Mesendoderm (in vitro differentiated cells): ENCODE data around the gene CLK4.

Experiments
- DNase-seq: peaks from one replicate; pipeline ENCODE4 v3.0.0; 2013
- H2AK5ac ChIP-seq: 2 replicates; pipeline ENCODE4 v1.6.1; 2013; ENCODE audit warnings: low read length, inconsistent platforms
- H2BK120ac ChIP-seq: 2 replicates; pipeline ENCODE4 v1.6.1; 2013; ENCODE audit warnings: low read depth, mild to moderate bottlenecking, low read length, moderate library complexity, mixed read lengths
- H2BK15ac ChIP-seq: replicated peaks from 2 replicates; pipeline ENCODE4 v1.6.1; 2013; ENCODE audit warnings: low read depth, mild to moderate bottlenecking, moderate library complexity
- H2BK5ac ChIP-seq: 2 replicates; pipeline ENCODE4 v1.6.1; 2013; ENCODE audit warnings: low read length, inconsistent platforms
- H3K18ac ChIP-seq: 2 replicates; pipeline ENCODE4 v1.6.1; 2013; ENCODE audit warnings: mild to moderate bottlenecking, low read length, mixed read lengths
- H3K23ac ChIP-seq: one replicate; pipeline ENCODE4 v1.6.1; 2013; ENCODE audit warnings: low read length
- H3K27ac ChIP-seq: 2 replicates; pipeline ENCODE4 v1.5.1; 2013; ENCODE audit warnings: low read depth, mild to moderate bottlenecking, inconsistent platforms, low read length, moderate library complexity
- H3K27me3 ChIP-seq: 2 replicates; pipeline ENCODE4 v1.6.1; 2013; ENCODE audit warnings: low read length, control low read depth, mild to moderate bottlenecking, inconsistent platforms; ENCODE audit not compliant: insufficient read depth, poor library complexity
- H3K36me3 ChIP-seq: 2 replicates; pipeline ENCODE4 v1.6.1; 2013; ENCODE audit warnings: low read length, inconsistent platforms; ENCODE audit not compliant: control insufficient read depth, insufficient read depth
- H3K4ac ChIP-seq: one replicate; pipeline ENCODE4 v1.6.1; 2013; ENCODE audit warnings: low read depth, mild to moderate bottlenecking, low read length, moderate library complexity
- H3K4me1 ChIP-seq: 2 replicates; pipeline ENCODE4 v1.6.1; 2013; ENCODE audit warnings: low read depth, low read length, inconsistent platforms; ENCODE audit not compliant: control insufficient read depth
- H3K4me2 ChIP-seq: 2 replicates; pipeline ENCODE4 v1.6.1; 2013; ENCODE audit warnings: low read length
- H3K4me3 ChIP-seq: 2 replicates; pipeline ENCODE4 v1.5.1; 2013; ENCODE audit warnings: mild to moderate bottlenecking, low read length
- H3K56ac ChIP-seq: one replicate; pipeline ENCODE4 v1.6.1; 2013; ENCODE audit warnings: low read length
- H3K79me1 ChIP-seq: 2 replicates; pipeline ENCODE4 v1.6.1; 2013; ENCODE audit warnings: low read length, inconsistent platforms
- H3K79me2 ChIP-seq: 2 replicates; pipeline ENCODE4 v1.6.1; 2013; ENCODE audit warnings: mild to moderate bottlenecking, low read length; ENCODE audit not compliant: control insufficient read depth, insufficient read depth
- H3K9ac ChIP-seq: 2 replicates; pipeline ENCODE4 v1.6.1; 2013; ENCODE audit warnings: low read length, inconsistent platforms
- H4K5ac ChIP-seq: one replicate; pipeline ENCODE4 v1.6.1; 2013; ENCODE audit warnings: low read length
- H4K8ac ChIP-seq: one replicate; pipeline ENCODE4 v1.6.1; 2013; ENCODE audit warnings: low read depth, mild to moderate bottlenecking, control low read depth, low read length, moderate library complexity
- WGBS: extraction: QIAGEN DNeasy Blood & Tissue Kit; methylation state at CpG from one replicate; pipeline ENCODE4 v1.1.7; 2013; ENCODE audit warnings: low lambda C conversion rate, missing lambda C conversion rate; ENCODE audit not compliant: insufficient coverage; ENCODE audit errors: extremely low coverage; 5-methylcytosine and 5-hydroxymethylcytosine counted together

The CLK4 gene

GRCh38 chr5:178576591-178577351, 50.1 kb downstream of the CLK4 start:
- Histone ChIP-seq H3K4me1 (peaks cover 5% of the 10 kb centered on the region), H3K79me1 (peaks cover 5% of the 10 kb centered on the region), H3K56ac (peak overlapping the region; percentile 81), H2BK5ac (peak overlapping the region; percentile 45), H3K9ac (peak overlapping the region; percentile 66), H2BK15ac (no peak overlapping the region), H3K27ac (no peak overlapping the region), H3K4ac (peak overlapping the region; percentile 73), H3K27me3 (no peaks in the 10 kb centered on the region), H3K36me3 (no peaks in the 10 kb centered on the region), H3K4me3 (peak overlapping the region; percentile 22), H3K18ac (peak overlapping the region; percentile 94), H2BK120ac (peak overlapping the region; percentile 3), H4K5ac (no peak overlapping the region), H4K8ac (peak overlapping the region; percentile 14), H3K23ac (no peak overlapping the region), H3K4me2 (peak overlapping the region; percentile 14), H2AK5ac (no peak overlapping the region), H3K79me2 (peaks cover 2% of the 10 kb centered on the region)
- DNase-seq, result peak; percentile 59
- WGBS, result no CpG with 5 or more reads among the region's 92 CpGs

GRCh38 chr5:178573216-178573615, 53.6 kb downstream of the CLK4 start:
- no peak overlapping the region for H3K4me2 ChIP-seq

GRCh38 chr5:178572617-178573016, 54.2 kb downstream of the CLK4 start:
- Histone ChIP-seq H2BK5ac (no peak overlapping the region), H3K4me3 (no peak overlapping the region), H3K79me1 (peaks cover 2% of the 10 kb centered on the region), H4K5ac (no peak overlapping the region), H3K36me3 (no peaks in the 10 kb centered on the region), H3K79me2 (peaks cover 2% of the 10 kb centered on the region), H2AK5ac (no peak overlapping the region), H3K23ac (no peak overlapping the region), H3K9ac (no peak overlapping the region), H3K4ac (no peak overlapping the region), H3K4me1 (peaks cover under 1% of the 10 kb centered on the region), H2BK120ac (no peak overlapping the region), H3K27me3 (no peaks in the 10 kb centered on the region), H3K4me2 (no peak overlapping the region), H2BK15ac (no peak overlapping the region), H3K56ac (no peak overlapping the region), H4K8ac (no peak overlapping the region), H3K27ac (no peak overlapping the region), H3K18ac (no peak overlapping the region)
- no peak for DNase-seq
- no CpG with 5 or more reads among the region's 4 CpGs for WGBS

More at GRCh38 chr5:178573216-178573615, 53.6 kb downstream of the CLK4 start:
- Histone ChIP-seq H3K23ac (no peak overlapping the region), H3K27ac (no peak overlapping the region), H3K4ac (no peak overlapping the region), H3K27me3 (no peaks in the 10 kb centered on the region), H3K4me3 (no peak overlapping the region), H4K8ac (no peak overlapping the region), H3K18ac (no peak overlapping the region), H3K4me1 (peaks cover 5% of the 10 kb centered on the region), H2BK120ac (no peak overlapping the region), H2BK5ac (no peak overlapping the region), H2BK15ac (no peak overlapping the region), H2AK5ac (no peak overlapping the region), H4K5ac (no peak overlapping the region), H3K79me2 (peaks cover 2% of the 10 kb centered on the region), H3K56ac (no peak overlapping the region), H3K9ac (no peak overlapping the region), H3K79me1 (peaks cover 5% of the 10 kb centered on the region), H3K36me3 (no peaks in the 10 kb centered on the region)
- WGBS, result no CpG with 5 or more reads among the region's 7 CpGs
- DNase-seq, result no peak

GRCh38 chr5:178569485-178569884, 57.4 kb downstream of the CLK4 start:
- peaks cover 2% of the 10 kb centered on the region for H3K79me2 ChIP-seq
- no peak overlapping the region for H4K8ac ChIP-seq
- WGBS, result no CpG with 5 or more reads among the region's 2 CpGs
- no peak overlapping the region for H3K56ac ChIP-seq
- no peak overlapping the region for H2AK5ac ChIP-seq
- H3K4me3 ChIP-seq, result no peak overlapping the region
- H3K79me1 ChIP-seq, result no peaks in the 10 kb centered on the region
- peaks cover 6% of the 10 kb centered on the region for H3K4me1 ChIP-seq
- no peak overlapping the region for H2BK5ac ChIP-seq
- no peak overlapping the region for H3K9ac ChIP-seq
- no peak overlapping the region for H4K5ac ChIP-seq
- no peak overlapping the region for H3K4me2 ChIP-seq
- H3K36me3 ChIP-seq, result no peaks in the 10 kb centered on the region
- H3K27me3 ChIP-seq, result no peaks in the 10 kb centered on the region
- DNase-seq, result no peak
- H3K23ac ChIP-seq, result no peak overlapping the region
- H2BK120ac ChIP-seq, result no peak overlapping the region
- H2BK15ac ChIP-seq, result no peak overlapping the region
- no peak overlapping the region for H3K27ac ChIP-seq
- no peak overlapping the region for H3K4ac ChIP-seq
- H3K18ac ChIP-seq, result no peak overlapping the region

- Histone ChIP-seq H2BK15ac (peak overlapping the region; percentile 19), H4K8ac (no peak overlapping the region), H2BK5ac (peak overlapping the region; percentile 98), H3K4me2 (peak overlapping the region; percentile 14), H3K4ac (peak overlapping the region; percentile 56), H3K23ac (no peak overlapping the region), H4K5ac (peak overlapping the region; percentile 77), H3K56ac (peak overlapping the region; percentile 80), H3K79me2 (no peaks in the 10 kb centered on the region), H2AK5ac (peak overlapping the region; percentile 95), H3K27me3 (no peaks in the 10 kb centered on the region), H3K79me1 (no peaks in the 10 kb centered on the region), H3K27ac (peak overlapping the region; percentile 95), H3K9ac (peak overlapping the region; percentile 55), H3K18ac (peak overlapping the region; percentile 28), H2BK120ac (peak overlapping the region; percentile 19), H3K36me3 (no peaks in the 10 kb centered on the region), H3K4me1 (peaks cover 13% of the 10 kb centered on the region), H3K4me3 (no peak overlapping the region)
- whole genome bisulfite sequencing, result no CpG with 5 or more reads among the region's 12 CpGs
- peak; percentile 77 for DNase-seq
Observed at GRCh38 chr5:178564811-178565550, 61.9 kb downstream of the CLK4 start.
